Neuronal stem cell (in vitro differentiated cells): Measurements from ENCODE around the gene NOS1.

ENCODE experiments used
- DNase-seq: peaks from one replicate; pipeline ENCODE4 v3.0.0-alpha.2; 2013; ENCODE audit warnings: low spot score
- H2AFZ ChIP-seq: one replicate; pipeline ENCODE4 v1.6.1; 2013; ENCODE audit warnings: mild to moderate bottlenecking, low read length, inconsistent platforms
- H2AK5ac ChIP-seq: 2 replicates; pipeline ENCODE4 v1.6.1; 2013; ENCODE audit warnings: low read depth, mild to moderate bottlenecking, inconsistent platforms, low read length, moderate library complexity, mixed read lengths
- H2BK120ac ChIP-seq: 2 replicates; pipeline ENCODE4 v1.6.1; 2013; ENCODE audit warnings: low read depth, mild to moderate bottlenecking, inconsistent platforms, low read length, moderate library complexity, mixed read lengths
- H2BK12ac ChIP-seq: one replicate; pipeline ENCODE4 v1.6.1; 2013; ENCODE audit warnings: low read length, inconsistent platforms
- H2BK15ac ChIP-seq: 2 replicates; pipeline ENCODE4 v1.6.1; 2013; ENCODE audit warnings: mild to moderate bottlenecking, low read length, inconsistent platforms, mixed read lengths
- H2BK5ac ChIP-seq: one replicate; pipeline ENCODE4 v1.6.1; 2013; ENCODE audit warnings: inconsistent platforms, mild to moderate bottlenecking, low read length, moderate library complexity
- H3K14ac ChIP-seq: one replicate; pipeline ENCODE4 v1.6.1; 2013; ENCODE audit warnings: low read length, inconsistent platforms
- H3K18ac ChIP-seq: 2 replicates; pipeline ENCODE4 v1.6.1; 2013; ENCODE audit warnings: low read length, inconsistent platforms
- H3K23ac ChIP-seq: 2 replicates; pipeline ENCODE4 v1.6.1; 2013; ENCODE audit warnings: low read depth, mild to moderate bottlenecking, mixed read lengths, low read length, inconsistent platforms; ENCODE audit not compliant: poor library complexity
- H3K27ac ChIP-seq: replicated peaks from 3 replicates; pipeline ENCODE4 v1.5.1; 2013; ENCODE audit warnings: low read length, inconsistent platforms
- H3K27me3 ChIP-seq, 3 experiments: 2 replicates each; pipeline ENCODE4 v1.6.1; 2013; ENCODE audit warnings: low read length in 3 of 3, mild to moderate bottlenecking in 2 of 3, inconsistent platforms in 1 of 3, low read depth in 1 of 3, mixed read lengths in 1 of 3, moderate library complexity in 1 of 3; ENCODE audit not compliant: control insufficient read depth in 3 of 3, insufficient read depth in 3 of 3
- H3K36me3 ChIP-seq, 2 donors: replicated peaks in 1 of 2; 2 replicates each; pipeline ENCODE4 v1.6.1; 2013; ENCODE audit warnings: low read length in 2 of 2; ENCODE audit not compliant: control insufficient read depth in 2 of 2, insufficient read depth in 2 of 2
- H3K4ac ChIP-seq: 2 replicates; pipeline ENCODE4 v1.6.1; 2013; ENCODE audit warnings: inconsistent platforms, mild to moderate bottlenecking, low read length, moderate library complexity
- H3K4me1 ChIP-seq, 2 donors: 1 replicate in 1 of 2; 2 replicates in 1 of 2; pipeline ENCODE4 v1.6.1; 2013; ENCODE audit warnings: low read length in 2 of 2, low read depth in 1 of 2; ENCODE audit not compliant: control insufficient read depth in 2 of 2, insufficient read depth in 1 of 2
- H3K4me2 ChIP-seq: one replicate; pipeline ENCODE4 v1.6.1; 2013; ENCODE audit warnings: mild to moderate bottlenecking, low read length, inconsistent platforms; ENCODE audit not compliant: insufficient read depth, poor library complexity, severe bottlenecking
- H3K4me3 ChIP-seq, 2 donors: 2 replicates each; pipeline ENCODE4 v1.5.1; 2013; ENCODE audit warnings: low read length in 2 of 2, mild to moderate bottlenecking in 2 of 2, inconsistent platforms in 1 of 2, moderate library complexity in 1 of 2
- H3K79me1 ChIP-seq: one replicate; pipeline ENCODE4 v1.6.1; 2013; ENCODE audit warnings: low read depth, mild to moderate bottlenecking, inconsistent platforms, low read length, moderate library complexity
- H3K9ac ChIP-seq: one replicate; pipeline ENCODE4 v1.6.1; 2013; ENCODE audit warnings: mild to moderate bottlenecking, low read depth, low read length, inconsistent platforms; ENCODE audit not compliant: poor library complexity
- H3K9me3 ChIP-seq, 2 donors: replicated peaks in 1 of 2; 2 replicates each; pipeline versions ENCODE3 to v1.6.1; 2013; ENCODE audit warnings: low read length in 2 of 2, mild to moderate bottlenecking in 2 of 2, inconsistent platforms in 1 of 2, low read depth in 1 of 2, mixed read lengths in 1 of 2, moderate library complexity in 1 of 2; ENCODE audit not compliant: control insufficient read depth in 2 of 2, insufficient read depth in 1 of 2
- H4K8ac ChIP-seq: one replicate; pipeline ENCODE4 v1.6.1; 2013; ENCODE audit warnings: low read depth, mild to moderate bottlenecking, inconsistent platforms, low read length, moderate library complexity
- H4K91ac ChIP-seq: one replicate; pipeline ENCODE4 v1.6.1; 2013; ENCODE audit warnings: low read length, low read depth, mild to moderate bottlenecking, inconsistent platforms; ENCODE audit not compliant: poor library complexity
- WGBS, 2 donors: extraction: QIAGEN DNeasy Blood & Tissue Kit; methylation state at CpG; one replicate each; pipeline ENCODE4 v1.1.7; 2013; ENCODE audit warnings: missing lambda C conversion rate in 2 of 2, mixed read lengths in 1 of 2; ENCODE audit not compliant: insufficient read length in 2 of 2, insufficient replicate concordance in 1 of 2; ENCODE audit errors: extremely low coverage in 2 of 2; 5-methylcytosine and 5-hydroxymethylcytosine counted together

NOS1 gene

GRCh38 chr12:117362391-117362790, 965 bp upstream of the NOS1 start:
- WGBS, 2 donors = no CpG with 5 or more reads among the region's 12 CpGs

DNA sequence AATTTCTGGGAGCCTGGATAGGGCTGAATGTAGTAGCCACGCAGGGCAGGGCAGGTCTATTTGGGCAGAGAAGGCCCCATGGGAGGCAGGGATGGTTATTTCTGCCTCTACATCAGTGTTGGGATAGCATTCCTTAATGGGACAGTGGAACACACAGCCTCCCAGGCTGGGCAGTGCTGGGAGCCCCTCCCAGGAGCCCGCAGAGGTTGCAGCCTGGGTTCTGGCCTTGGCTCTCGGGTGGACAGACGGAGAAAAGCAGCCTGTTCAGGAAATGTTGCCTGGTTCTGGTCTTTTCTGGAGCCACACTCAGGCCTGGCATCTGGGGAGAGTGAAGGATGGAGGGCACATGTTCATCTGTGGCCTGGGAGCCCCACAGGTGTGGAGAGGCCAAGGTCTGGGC, 479 bp upstream of the NOS1 start:
- H2AK5ac ChIP-seq = no peak overlapping the region
- no peak overlapping the region for H3K14ac ChIP-seq
- no peak overlapping the region for H3K23ac ChIP-seq
- H2BK15ac ChIP-seq = no peak overlapping the region
- H4K8ac ChIP-seq = no peak overlapping the region
- H3K36me3 ChIP-seq = no peaks in the 10 kb centered on the region
- H3K4me1 ChIP-seq = peaks cover 0 to 2% of the 10 kb centered on the region in 2 donors
- H3K4me2 ChIP-seq = no peak overlapping the region
- H3K4ac ChIP-seq = no peak overlapping the region
- no peak overlapping the region for H2BK120ac ChIP-seq
- no CpG with 5 or more reads among the region's 4 CpGs for WGBS, 2 donors
- H4K91ac ChIP-seq = no peak overlapping the region
- H3K18ac ChIP-seq = no peak overlapping the region
- H3K4me3 ChIP-seq = no peak overlapping the region
- H2BK12ac ChIP-seq = no peak overlapping the region
- peaks cover 35 to 81% (median 75%) of the 10 kb centered on the region in 3 experiments for H3K27me3 ChIP-seq
- H3K79me1 ChIP-seq = no peaks in the 10 kb centered on the region
- H2AFZ ChIP-seq = no peak overlapping the region
- H3K9me3 ChIP-seq = no peaks in the 10 kb centered on the region
- H3K27ac ChIP-seq = no peak overlapping the region
- no peak overlapping the region for H2BK5ac ChIP-seq
- DNase-seq = no peak
- no peak overlapping the region for H3K9ac ChIP-seq

More at GRCh38 chr12:117362391-117362790, 965 bp upstream of the NOS1 start:
- H3K4ac ChIP-seq = no peak overlapping the region
- peak overlapping the region; percentile 47 for H3K23ac ChIP-seq
- H3K27ac ChIP-seq = no peak overlapping the region
- DNase-seq = no peak
- H3K9me3 ChIP-seq = no peaks in the 10 kb centered on the region
- H3K9ac ChIP-seq = no peak overlapping the region
- H2AK5ac ChIP-seq = no peak overlapping the region
- H3K79me1 ChIP-seq = no peaks in the 10 kb centered on the region
- H2BK5ac ChIP-seq = no peak overlapping the region
- H3K4me1 ChIP-seq = peaks cover 0 to 2% of the 10 kb centered on the region in 2 donors
- H4K91ac ChIP-seq = no peak overlapping the region
- peak overlapping the region; percentile 41 for H3K18ac ChIP-seq
- peaks cover 35 to 79% (median 71%) of the 10 kb centered on the region in 3 experiments for H3K27me3 ChIP-seq
- H3K36me3 ChIP-seq = no peaks in the 10 kb centered on the region
- no peak overlapping the region for H2BK120ac ChIP-seq
- H3K4me2 ChIP-seq = no peak overlapping the region
- H2AFZ ChIP-seq = no peak overlapping the region
- no peak overlapping the region for H4K8ac ChIP-seq
- H2BK15ac ChIP-seq = no peak overlapping the region
- no peak overlapping the region for H2BK12ac ChIP-seq
- no peak overlapping the region for H3K4me3 ChIP-seq
- no peak overlapping the region for H3K14ac ChIP-seq

DNA sequence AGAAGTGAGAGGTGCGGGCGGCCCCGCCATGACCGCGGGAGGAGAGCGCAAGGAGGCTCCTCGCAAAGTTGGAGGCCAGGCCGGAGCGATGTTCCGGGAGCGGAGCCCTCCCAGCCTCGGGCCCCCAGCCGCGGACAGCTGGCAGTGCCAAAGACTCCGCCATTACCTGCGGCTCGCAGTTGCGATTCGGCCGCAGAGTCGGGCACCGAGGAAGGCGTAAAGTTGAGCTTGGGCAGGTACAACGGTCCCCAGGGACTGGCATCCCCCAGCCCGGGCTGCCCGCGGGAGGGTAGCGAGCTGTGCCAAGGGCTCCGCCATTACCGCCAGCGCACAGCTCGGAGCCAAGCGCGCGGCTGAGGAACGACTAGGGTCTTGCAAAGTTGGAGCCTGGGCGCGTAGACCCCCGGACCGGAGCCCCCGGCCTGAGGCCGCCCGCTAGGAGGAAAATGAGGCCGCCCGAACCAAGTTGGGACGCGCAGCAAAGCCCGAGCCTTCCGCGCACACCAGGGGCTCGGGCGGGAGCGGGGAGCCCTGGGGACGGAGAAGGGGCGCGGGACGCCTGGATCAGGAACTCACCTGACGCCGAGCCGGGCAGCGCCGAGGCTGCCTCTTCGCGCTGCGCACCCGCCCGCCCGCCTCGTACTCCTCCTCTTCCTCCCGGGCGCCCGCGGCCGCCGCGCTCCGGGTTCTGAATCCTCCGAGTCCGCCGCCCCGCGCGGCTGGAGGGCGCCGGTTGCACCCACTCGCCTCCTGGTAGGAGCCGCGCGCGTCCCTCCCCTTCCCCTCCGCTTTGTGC, 677 bp downstream of the NOS1 start:
- Histone ChIP-seq H3K18ac (peak overlapping the region; percentile 32), H3K4me2 (peak overlapping the region; percentile 87), H2AK5ac (no peak overlapping the region), H3K36me3 (no peaks in the 10 kb centered on the region), H3K27me3 (peaks cover 35 to 78% (median 76%) of the 10 kb centered on the region in 3 experiments), H2BK15ac (no peak overlapping the region), H2AFZ (no peak overlapping the region), H3K4ac (no peak overlapping the region), H3K4me1 (peaks cover 0 to 2% of the 10 kb centered on the region in 2 donors), H3K27ac (no peak overlapping the region), H3K23ac (peak overlapping the region; percentile 31), H4K91ac (no peak overlapping the region), H3K9ac (no peak overlapping the region), H2BK120ac (no peak overlapping the region), H2BK5ac (peak overlapping the region; percentile 85), H3K14ac (no peak overlapping the region), H2BK12ac (no peak overlapping the region), H3K9me3 (no peaks in the 10 kb centered on the region), H3K4me3 (peak overlapping the region in 1 of 2 donors; percentile 75), H4K8ac (no peak overlapping the region), H3K79me1 (no peaks in the 10 kb centered on the region)
- no peak for DNase-seq
- WGBS, 2 donors = no CpG with 5 or more reads among the region's 91 CpGs

GRCh38 chr12:117360222-117360550, 1.2 kb downstream of the NOS1 start:
- Histone ChIP-seq H2AFZ (no peak overlapping the region), H2BK120ac (no peak overlapping the region), H3K4me2 (peak overlapping the region; percentile 87), H3K36me3 (no peaks in the 10 kb centered on the region), H3K18ac (peak overlapping the region; percentile 27), H3K27me3 (peaks cover 35 to 79% (median 76%) of the 10 kb centered on the region in 3 experiments), H3K4me3 (peak overlapping the region in 1 of 2 donors; percentile 75), H4K91ac (no peak overlapping the region), H3K27ac (no peak overlapping the region), H3K4me1 (peaks cover 0 to 2% of the 10 kb centered on the region in 2 donors), H2BK12ac (no peak overlapping the region), H3K23ac (peak overlapping the region; percentile 31), H3K4ac (no peak overlapping the region), H2BK5ac (peak overlapping the region; percentile 85), H2BK15ac (no peak overlapping the region), H3K79me1 (no peaks in the 10 kb centered on the region), H2AK5ac (no peak overlapping the region), H4K8ac (no peak overlapping the region), H3K9me3 (no peaks in the 10 kb centered on the region), H3K9ac (no peak overlapping the region), H3K14ac (no peak overlapping the region)
- no peak for DNase-seq
- no CpG with 5 or more reads among the region's 23 CpGs for whole genome bisulfite sequencing, 2 donors
